Kidney tubule cell (primary cell): ENCODE measurements around the gene ZNF407.

Source experiments
- DNase-seq: peaks from one replicate; pipeline ENCODE4 v3.0.0-alpha.2; 2018; ENCODE audit warnings: low spot score

ZNF407 gene

DNA sequence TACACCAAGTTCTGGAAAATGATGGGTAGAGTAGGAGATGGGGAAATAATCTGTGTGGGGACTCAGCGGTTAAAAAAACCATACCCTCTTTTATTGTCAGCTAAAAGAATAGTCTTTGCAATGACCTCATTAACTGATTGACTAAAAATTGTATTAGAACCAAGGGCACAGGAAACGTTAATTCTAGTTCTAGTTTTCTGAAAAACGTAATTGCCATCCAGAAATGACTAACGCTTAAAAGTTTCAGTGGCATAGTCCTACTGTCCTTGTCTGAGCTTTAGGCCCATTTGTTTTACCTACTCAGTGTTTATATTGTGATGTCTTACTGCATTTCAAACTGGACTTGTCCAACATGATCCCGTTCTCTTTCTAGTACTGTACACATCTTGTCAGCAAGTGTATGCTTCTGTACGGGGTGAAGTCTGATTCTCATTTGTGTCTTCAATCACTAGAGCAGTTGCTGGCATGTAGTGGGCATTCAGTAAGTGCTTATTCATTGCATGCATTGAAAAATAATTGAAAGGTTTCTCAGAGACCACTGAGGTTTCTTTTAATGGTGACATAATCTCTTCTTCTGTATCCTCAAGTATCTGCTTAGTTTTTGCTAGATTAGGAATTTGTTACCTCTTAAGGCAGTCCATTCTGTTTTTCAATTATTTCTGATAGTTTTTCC, 81.5 kb downstream of the ZNF407 start:
- no peak for DNase-seq

- DNase-seq = no peak
These were observed 82.0 kb downstream of the ZNF407 start for GRCh38 chr18:74679679-74680076.

- DNase-seq = no peak
These were observed 84.7 kb downstream of the ZNF407 start for GRCh38 chr18:74682141-74682990.

DNA sequence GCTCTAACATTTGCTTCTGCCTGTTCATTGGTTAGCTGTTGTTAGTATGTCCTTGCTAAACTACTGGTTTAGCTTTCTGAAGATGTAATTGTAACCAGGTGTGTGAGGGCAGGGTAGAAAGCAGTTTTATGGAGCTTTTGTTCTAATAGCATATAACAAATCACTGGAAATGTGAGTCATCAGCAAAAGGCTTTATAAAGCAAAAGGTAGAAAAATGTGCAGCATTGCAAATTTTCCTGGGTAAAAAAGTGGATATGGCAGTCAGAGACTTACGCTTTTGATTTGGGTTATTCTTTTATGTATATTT, 85.3 kb downstream of the ZNF407 start:
- DNase-seq = no peak

DNA sequence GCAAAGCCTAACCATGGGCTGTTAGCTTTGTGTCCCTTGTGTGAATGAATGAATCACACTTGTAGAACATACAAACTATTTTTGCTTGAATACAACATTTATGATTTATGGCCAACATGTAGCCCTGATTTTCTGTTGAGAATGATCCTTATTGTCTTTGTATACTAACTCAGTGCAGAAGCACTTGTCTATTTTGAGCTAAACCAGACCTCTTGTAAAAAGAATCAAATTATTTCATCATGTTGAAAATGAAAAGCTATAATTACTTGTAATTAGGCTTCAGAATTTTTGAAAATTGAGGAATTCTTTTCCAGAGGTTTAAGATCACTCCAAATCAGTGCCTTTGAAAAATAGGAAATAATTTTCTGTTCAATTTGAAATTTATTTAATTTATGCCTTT, 85.9 kb downstream of the ZNF407 start:
- no peak for DNase-seq

GRCh38 chr18:74689251-74689650, 91.6 kb downstream of the ZNF407 start:
- no peak for DNase-seq

- DNase-seq = no peak
These were observed 94.8 kb downstream of the ZNF407 start for GRCh38 chr18:74692367-74693013.

DNA sequence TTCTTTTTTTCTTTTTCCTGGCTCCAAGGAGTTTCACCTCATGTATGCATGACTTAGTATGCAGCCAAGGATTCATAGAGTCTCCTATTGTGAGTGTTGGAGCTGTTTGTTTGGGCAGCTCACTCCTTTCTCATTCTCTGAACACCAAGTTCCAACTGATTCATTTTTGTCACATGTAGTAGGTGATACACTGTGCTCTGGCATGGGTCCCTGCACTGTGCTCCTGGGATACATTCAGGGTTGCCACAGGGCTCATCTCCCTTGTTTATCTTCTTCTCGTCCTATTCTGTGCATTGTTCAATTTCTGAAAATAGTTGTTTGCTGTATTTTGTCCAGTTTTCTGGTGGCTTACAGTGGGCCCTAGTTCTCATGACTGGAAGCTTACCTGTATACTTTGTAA, 96.8 kb downstream of the ZNF407 start:
- no peak for DNase-seq

GRCh38 chr18:74695170-74695569, 97.5 kb downstream of the ZNF407 start:
- DNase-seq = no peak

DNA sequence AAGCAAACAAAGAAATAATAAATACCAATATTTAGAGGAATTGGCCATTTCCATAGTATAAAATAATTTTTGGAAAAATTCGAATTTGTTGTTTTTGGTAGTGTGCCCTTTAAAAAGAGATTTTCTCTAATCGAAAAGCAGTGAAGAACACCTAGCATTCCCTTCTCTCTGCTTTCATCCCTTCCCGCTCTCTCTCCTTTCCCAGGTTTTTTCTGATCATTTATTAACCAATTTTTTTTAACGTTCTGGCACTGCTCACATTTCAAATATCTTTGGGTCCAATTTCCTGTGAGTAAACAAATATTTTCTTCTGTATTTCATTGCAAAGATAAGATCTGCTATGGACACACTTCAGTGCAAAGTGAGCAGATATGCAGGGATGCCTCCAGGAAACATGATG, 101.2 kb downstream of the ZNF407 start:
- DNase-seq = no peak

GRCh38 chr18:74699455-74699854, 101.8 kb downstream of the ZNF407 start:
- DNase-seq = no peak

DNA sequence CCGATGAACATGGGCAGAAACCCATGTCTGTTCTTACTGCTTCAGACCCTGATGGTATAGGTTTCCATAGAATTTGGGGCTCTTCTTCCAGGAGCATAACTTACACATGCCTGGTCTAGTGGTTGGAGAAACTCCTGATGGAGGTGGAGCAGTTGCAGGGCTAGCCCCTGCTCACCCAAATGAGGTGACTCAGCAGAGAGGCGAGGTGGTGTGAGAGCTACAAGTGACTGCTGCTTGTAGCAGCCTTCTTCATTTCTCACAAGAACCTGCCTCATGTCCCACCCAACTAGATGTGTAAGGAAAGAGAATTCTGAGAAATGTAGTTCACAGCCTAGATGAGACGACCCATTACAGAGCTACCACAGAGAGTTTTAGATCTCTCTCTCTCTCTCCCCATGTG, 105.3 kb downstream of the ZNF407 start:
- DNase-seq = peak; percentile 11

DNA sequence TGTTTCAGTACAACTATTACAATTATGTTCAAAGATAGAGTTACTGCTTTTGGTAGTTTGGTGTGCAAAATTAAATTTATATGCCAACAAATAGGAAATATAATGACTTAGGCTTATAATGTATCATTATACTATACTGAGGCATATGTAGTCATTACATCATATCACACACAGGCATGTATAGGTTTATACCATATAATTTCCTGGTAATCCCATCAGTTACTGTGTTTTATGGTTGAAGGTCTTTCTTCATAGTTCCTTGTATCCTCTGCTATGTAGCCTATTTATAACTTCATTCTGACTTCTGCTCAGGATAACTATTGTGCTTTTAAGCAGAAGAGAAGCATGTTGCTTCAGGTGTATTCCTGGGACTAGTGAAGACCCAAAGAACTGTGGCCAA, 110.5 kb downstream of the ZNF407 start:
- no peak for DNase-seq

DNA sequence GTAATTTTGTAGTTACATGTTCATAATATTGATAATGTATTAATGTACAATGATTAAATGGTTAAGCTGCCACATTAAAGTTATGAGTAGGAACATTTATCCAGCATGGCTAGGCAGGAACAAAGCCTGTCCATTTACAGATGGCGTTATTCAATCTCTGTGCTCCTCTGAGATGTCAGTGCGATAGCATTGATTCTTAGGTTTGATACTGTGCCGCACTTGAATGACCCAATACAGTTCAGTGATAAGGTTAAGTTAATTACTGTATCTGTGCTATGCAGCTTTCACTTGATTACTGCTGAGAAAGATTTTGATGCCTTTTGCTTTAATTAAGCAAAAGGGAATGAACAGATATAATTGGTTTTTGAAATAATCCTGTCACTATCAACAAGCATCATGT, 111.8 kb downstream of the ZNF407 start:
- no peak for DNase-seq

GRCh38 chr18:74714120-74714519, 116.5 kb downstream of the ZNF407 start:
- no peak for DNase-seq

GRCh38 chr18:74714791-74715190, 117.1 kb downstream of the ZNF407 start:
- DNase-seq = no peak

- no peak for DNase-seq
These were observed 117.6 kb downstream of the ZNF407 start for GRCh38 chr18:74715306-74715705.

DNA sequence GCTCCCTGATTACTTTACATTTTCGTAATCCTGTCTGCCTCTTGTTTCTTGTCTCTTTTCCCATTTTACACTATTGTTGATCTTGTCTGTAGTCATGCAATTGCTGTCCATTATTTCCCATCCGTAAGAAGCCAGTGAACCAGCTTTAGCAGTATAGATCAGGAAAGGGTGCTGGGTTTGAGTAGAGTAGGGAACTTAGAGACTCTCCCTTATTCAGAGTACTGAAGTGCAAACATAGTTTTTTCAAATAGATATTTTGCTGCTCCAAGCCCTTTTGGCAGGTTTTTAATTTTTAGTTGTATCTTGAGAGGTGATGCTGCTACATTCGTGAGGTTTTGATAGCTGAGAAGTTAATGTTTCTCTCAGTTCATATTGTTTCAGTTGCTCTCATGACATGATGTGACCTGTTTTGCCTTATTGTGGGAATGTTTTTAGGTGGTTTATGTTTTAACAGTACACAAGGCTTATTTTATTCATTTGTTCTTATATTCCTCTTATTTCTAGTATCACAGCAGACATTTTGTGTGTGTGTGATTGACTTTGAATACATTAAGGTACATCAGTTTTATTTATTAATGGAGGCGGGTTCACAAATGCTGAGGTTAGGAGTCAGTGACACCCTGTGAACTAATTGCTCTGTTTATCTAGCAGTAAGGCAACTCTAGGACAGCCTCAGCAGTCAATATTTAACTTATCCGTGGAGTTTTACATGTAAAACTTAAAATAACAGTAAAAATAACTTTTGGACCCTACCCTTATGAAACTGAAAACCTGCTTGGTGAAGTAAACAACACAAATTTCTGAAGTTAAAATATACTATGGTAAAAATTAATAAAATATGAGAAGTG, 118.4 kb downstream of the ZNF407 start:
- DNase-seq = no peak

DNA sequence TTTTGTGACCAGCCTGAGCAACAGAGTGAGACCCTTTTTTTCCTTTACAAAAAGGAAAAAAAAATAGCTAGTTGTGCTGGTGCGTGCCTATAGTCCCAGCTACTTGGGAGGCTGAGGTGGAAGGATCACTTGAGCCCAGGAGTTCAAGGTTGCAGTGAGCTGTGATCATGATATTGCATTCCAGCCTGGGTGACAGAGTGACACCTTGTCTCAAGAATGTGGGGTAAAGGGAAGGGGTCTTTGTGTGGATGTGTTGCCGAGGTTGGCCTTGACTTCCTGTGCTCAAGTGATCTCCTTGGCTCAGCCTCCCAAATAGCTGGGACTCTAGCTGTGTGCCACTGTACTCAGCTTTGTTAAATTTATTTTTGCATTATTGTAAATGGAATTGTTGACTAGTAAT, 120.6 kb downstream of the ZNF407 start:
- no peak for DNase-seq

GRCh38 chr18:74722237-74722636, 124.6 kb downstream of the ZNF407 start:
- no peak for DNase-seq

GRCh38 chr18:74724186-74724585, 126.5 kb downstream of the ZNF407 start:
- DNase-seq = no peak

DNA sequence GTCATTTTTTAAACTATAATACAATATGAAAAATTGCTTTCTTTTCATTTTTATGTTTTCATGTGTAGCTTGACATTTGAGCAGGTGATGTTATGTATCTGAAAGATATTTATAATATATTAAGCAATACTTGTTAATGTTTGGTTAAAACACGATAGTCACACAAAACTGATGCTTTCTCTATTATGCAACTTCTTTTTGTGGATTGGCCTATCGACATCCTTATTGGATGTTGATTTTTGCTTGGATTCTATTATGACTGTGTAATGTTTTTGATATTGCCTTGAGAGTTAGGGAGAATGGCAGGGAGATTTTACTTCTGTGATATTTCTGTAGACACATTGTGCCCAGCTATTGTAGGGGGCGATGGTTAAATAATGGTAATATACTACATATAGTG, 128.0 kb downstream of the ZNF407 start:
- no peak for DNase-seq
